GM12878 (cell line): ENCODE results near the gene ZNF785. TPM values are rescaled to one million over a fixed set of nuclear protein-coding genes. Genes with fewer than 3 reads are reported as not detected.
A peak's percentile ranks its signal among the peaks of the same experiment; 100 is the strongest.

ENCODE experiments used
- CEBPZ ChIP-seq: fragments of 150-350 bp; IDR thresholded peaks from 2 replicates; pipeline ENCODE4 v1.6.1; 2016; ENCODE audit warnings: low read depth, low read length
- CHD4 ChIP-seq: fragments of 200-600 bp; sonication (generic); IDR thresholded peaks from 2 replicates; pipeline ENCODE4 v1.6.1; 2016; ENCODE audit warnings: mild to moderate bottlenecking
- E2F4 ChIP-seq: IDR thresholded peaks from 2 replicates; pipeline ENCODE4 v1.6.1; 2012; ENCODE audit warnings: low read depth, low read length, improper control_type of control experiment
- ELK1 ChIP-seq: IDR thresholded peaks from 2 replicates; pipeline ENCODE4 v1.6.1; 2012; ENCODE audit warnings: low read depth, low read length, improper control_type of control experiment
- ESRRA ChIP-seq: IDR thresholded peaks from 2 replicates; pipeline ENCODE4 v1.6.1; 2012; ENCODE audit warnings: mild to moderate bottlenecking, low read length, improper control_type of control experiment
- KDM1A ChIP-seq: fragments of 200-600 bp; sonication (generic); IDR thresholded peaks from 2 replicates; pipeline ENCODE4 v1.6.1; 2016; ENCODE audit warnings: borderline replicate concordance
- MAX ChIP-seq: IDR thresholded peaks from 2 replicates; pipeline ENCODE4 v1.6.1; 2012; ENCODE audit warnings: low read depth, low read length, improper control_type of control experiment
- NBN ChIP-seq: fragments of 450-650 bp; IDR thresholded peaks from 2 replicates; pipeline ENCODE4 v1.6.1; 2016
- PKNOX1 ChIP-seq: fragments of 450-650 bp; IDR thresholded peaks from 2 replicates; pipeline ENCODE4 v1.6.1; 2016; ENCODE audit warnings: mild to moderate bottlenecking
- POLR2A ChIP-seq: IDR thresholded peaks from 2 replicates; pipeline ENCODE4 v1.6.1; 2011; ENCODE audit warnings: low read depth, mild to moderate bottlenecking, low read length
- RUNX3 ChIP-seq: IDR thresholded peaks from 2 replicates; pipeline ENCODE4 v1.6.1; 2012; ENCODE audit warnings: low read length, inconsistent platforms
- USF2 ChIP-seq: IDR thresholded peaks from 2 replicates; pipeline ENCODE4 v1.6.1; 2011; ENCODE audit warnings: low read depth, low read length, improper control_type of control experiment, borderline replicate concordance
- ZNF687 ChIP-seq: fragments of 450-650 bp; IDR thresholded peaks from 2 replicates; pipeline ENCODE4 v1.6.1; 2017; ENCODE audit warnings: mild to moderate bottlenecking, moderate library complexity
- polyA plus RNA-seq, 11 experiments: library from polyadenylated mRNA; depleted of rRNA in 4 of 11; unstranded in 6 of 11; stranded (reverse) in 5 of 11; fragments of >200 nt; fragmentation: Nextera tagmentation in 4 of 11; fragmentation: Illumina TruSeq in 1 of 11; extraction: Ambion mirVana in 4 of 11; extraction: Trizol in 1 of 11; gene quantifications; 1 replicate in 1 of 11; 2 replicates in 10 of 11; pipeline versions ENCODE4 v1.2.1 to v1.2.3, GENCODE V29; 2011 to 2016; ENCODE audit warnings: inconsistent platforms in 2 of 11, missing spikeins in 2 of 11, low read depth in 1 of 11
- total RNA-seq, 4 experiments: library from RNA; depleted of rRNA in 3 of 4; stranded (reverse); fragments of >200 nt in 3 of 4; fragmentation: Illumina TruSeq in 1 of 4; extraction: Trizol in 1 of 4; gene quantifications; 2 replicates each; pipeline versions ENCODE4 v1.2.1 to v1.2.3, GENCODE V29; 2013 to 2021

The ZNF785 gene
- total and polyA plus RNA-seq, 10 of the 15 experiments (the other 5 are each of a cell fraction or from before 2014, with no cell fraction given): 0.87 to 11.5 (median 7.5) TPM

GRCh38 chr16:30585400-30586191 is at the start of gene ZNF785 (continued):
- no peak for TF ChIP-seq CEBPZ
- no peak for TF ChIP-seq KDM1A
- TF ChIP-seq USF2: peak; percentile 11; the same call in 1 of the 2 replicates
- TF ChIP-seq ZNF687: peak; percentile 73
- no peak for TF ChIP-seq ESRRA
- peak; percentile 51 for TF ChIP-seq POLR2A
- TF ChIP-seq RUNX3: peak; percentile 92
- TF ChIP-seq CHD4: no peak
- TF ChIP-seq MAX: peak; percentile 99
- TF ChIP-seq E2F4: peak; percentile 93
- TF ChIP-seq NBN: peak; percentile 79
- TF ChIP-seq ELK1: no peak
- TF ChIP-seq PKNOX1: peak; percentile 82
